Retina (tissue), 1 donor: ENCODE data around the gene LGALS7B.
"Not testable (repeated sequence)": the region's sequence is repeated elsewhere in the genome, so short reads cannot be mapped to it uniquely, and the experiment has no call there.

ENCODE experiments used
- DNase-seq: peaks from one replicate; pipeline ENCODE4 v3.0.0-alpha.2; 2016

LGALS7B gene

DNA sequence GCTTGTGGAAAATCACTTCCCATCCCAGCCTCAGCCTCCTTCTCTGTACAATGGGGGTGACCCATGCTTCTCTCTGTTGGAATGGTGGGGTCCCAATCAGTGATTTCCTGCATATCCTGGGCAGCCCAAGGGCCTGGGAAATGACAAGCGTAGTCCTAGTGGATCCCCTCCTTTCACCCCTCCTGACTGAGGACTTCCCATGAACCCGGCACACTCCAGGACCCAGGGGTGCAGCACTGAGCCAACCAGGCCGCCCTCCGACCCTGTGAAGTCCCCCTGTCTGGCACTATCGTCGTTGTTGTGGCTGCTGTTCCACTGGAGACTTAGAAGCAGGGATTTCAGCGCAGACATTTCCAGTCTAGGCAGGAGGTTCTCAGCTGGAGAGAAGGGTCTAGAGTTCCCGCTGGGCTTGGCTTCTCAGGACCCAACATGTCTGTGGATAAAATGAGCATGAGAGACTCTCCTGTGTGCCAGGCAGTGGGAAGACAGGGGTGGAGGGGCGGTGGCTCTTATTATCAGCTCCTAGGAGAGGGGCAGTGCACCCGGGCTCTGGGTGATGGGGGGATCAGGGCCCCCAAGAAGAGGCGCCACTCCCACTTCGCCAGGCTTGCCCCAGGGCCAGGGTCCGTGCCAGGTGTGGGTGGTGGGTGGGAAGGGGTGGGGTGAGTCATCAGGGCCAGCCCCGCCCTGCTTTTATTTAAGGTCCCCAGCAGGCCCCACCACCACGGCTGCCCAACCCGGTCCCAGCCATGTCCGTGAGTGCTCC is at the start of gene LGALS7B:
LGALS7B (plus strand) TSS at position 723 of the 766 bp plus-strand sequence; CDS start at position 750, 27 bp downstream.
- DNase-seq: no peak

DNA sequence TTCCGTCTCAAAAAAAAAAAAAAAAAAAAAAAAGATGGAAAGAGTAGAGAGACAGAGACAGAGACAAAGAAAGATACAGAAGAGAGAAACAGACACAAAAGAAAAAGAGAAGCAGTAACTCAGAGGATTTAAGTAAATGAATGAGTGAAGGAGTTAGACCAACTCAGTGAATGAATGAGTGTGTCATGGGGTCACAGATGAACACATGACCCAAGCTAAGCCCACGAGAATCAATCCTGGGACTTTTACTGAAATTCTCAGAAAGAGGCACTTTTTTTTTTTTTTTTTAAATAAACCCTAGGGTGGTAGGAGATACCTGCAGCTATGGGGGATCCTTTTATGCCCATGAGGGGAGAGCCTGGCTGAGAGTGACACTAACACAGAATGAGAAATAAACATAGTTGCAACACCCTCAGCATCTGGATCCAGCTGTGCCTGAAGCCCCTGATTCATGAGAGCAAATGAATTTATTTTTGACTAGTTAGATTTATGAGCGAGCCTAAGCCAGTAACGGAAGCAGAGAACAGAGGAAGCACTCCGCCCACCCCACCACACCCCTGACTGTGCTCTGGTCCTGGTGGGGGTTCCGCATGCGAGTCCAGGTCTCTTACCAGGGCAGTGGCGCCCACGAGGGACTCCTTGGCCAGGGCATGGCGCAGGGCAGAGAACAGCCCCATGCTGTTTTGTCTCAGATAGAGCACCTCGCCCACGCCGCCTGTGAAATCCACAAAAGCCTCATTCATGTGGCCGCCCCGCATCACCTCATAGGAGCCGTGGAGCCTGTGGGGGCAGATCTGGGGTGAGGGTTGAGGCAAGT is 49.4 kb upstream of the LGALS7B start:
- no peak for DNase-seq

DNA sequence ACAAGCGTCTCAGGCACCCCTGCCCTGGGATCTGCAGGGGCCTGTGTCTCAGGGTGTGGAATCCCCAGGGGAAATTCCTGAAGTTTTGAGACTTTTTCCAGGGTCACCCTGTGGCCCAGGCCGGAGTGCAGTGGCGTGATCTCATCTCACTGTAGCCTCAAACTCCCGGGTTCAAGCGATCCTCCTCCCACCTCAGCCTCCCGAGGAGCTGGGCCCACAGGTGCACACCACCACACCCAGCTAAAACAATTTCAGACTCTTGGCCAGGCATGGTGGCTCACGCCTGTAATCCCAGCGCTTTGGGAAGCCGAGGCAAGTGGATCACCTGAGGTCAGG is 48.8 kb upstream of the LGALS7B start:
- DNase-seq: no peak

DNA sequence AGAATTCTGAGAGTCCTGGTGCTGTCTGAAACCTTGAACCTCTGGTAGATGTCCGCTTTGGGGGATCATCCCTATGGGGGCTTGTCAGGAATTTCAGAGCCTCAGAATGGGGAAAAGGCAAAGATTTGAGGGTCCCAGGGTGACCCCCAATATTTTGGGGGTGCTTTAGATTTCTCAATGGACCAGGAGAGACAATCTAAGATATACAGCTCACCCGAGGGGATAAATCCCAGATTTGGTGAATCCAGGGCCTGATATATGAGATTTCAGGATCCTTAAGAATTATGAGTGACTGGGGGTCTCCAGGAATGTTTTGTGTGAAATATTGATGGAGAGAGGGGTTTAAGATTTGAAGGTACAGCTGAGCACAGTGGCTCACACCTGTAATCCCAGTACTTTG is 48.1 kb upstream of the LGALS7B start:
- no peak for DNase-seq

DNA sequence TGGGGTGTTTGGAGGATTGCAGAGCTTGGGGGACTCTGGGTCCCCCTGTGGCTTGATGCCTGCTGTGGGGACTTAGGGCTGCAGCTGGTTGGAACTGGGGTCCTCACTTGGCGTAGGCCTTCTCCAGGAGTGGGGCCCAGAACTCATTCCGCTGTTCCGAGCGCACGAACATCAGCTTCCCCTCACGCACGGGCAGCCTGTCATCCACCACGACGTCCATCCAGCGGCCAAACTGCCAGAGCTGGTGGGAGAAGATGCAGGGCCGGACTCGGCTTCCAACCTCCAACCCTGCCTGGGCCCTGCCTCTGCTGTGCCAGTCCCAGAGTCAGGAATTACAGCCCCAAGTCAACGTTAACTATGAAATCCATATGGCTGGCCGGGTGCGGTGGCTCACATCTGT is 47.3 kb upstream of the LGALS7B start:
- no peak for DNase-seq

DNA sequence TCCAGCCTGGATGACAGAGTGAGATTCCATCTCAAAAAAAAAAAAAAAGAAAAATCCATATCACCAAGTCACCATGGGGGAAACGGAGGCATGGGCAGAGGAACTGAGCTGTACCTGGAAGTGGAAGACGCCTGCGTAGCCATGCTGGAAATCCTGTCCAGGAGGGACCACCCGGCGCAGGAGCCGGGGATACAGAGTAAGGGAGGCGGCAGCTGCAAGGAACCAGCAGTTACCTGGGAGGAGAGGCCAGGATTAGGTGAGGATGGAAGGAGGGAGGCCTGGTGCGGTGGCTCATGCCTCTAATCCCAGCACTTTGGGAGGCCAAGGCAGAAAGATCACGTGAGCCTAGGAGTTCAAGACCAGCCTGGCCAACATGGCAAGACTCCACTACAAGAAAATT is 46.7 kb upstream of the LGALS7B start:
- DNase-seq: no peak

DNA sequence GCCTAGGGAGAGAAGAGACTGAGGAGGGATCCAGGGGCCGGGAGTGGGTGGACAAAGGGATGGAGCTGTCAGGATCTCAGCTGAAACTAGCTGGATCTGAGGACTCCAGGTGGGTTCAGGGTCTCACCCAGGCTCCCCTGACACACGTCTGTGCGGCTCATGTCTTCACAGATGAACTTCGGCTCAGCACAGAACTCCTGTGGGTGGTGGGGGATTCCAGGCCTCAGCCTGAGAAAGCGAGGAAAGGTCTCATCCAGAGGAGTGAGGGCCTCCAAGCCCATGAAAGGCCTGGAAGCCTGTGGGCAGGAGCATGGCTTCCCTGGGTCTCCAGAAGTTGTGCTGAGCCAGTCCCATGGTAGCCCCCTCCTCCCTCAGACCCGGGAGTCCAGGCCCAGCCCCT is 46.1 kb upstream of the LGALS7B start:
- no peak for DNase-seq

DNA sequence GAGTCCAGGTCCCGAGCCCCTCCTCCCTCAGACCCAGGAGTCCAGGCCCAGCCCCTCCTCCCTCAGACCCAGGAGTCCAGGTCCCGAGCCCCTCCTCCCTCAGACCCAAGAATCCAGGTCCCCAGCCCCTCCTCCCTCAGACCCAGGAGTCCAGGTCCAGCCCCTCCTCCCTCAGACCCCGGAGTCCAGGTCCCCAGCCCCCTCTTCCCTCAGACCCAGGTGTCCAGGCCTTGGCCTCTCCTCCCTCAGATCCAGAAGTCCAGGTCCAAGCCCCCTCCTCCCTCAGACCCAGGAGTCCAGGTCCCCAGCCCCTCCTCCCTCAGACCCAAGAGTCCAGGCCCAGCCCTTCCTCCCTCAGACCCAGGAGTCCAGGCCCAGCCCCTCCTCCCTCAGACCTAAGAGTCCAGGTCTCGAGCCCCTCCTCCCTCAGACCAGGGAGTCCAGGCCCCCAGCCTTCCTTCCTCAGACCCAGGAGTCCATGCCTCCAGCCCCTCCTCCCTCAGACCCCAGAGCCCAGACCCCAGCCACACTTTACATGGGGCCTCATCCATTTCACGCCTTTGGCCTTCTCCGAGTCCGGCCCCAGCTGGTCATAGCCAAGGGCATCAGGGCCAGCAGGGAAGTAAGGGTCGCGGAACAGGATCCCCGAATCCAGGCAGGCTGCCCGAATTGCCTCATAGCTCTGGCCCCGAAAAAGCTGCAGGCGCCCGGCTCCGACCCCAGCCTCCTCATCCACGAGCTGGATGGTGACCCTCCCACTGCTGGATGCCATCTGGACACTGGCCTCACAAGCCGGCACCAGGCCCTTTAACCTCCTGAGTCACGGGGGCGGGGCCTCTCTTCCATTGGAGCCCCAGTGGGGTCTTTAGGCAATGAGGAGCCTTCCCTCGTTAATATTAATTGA is 45.4 kb upstream of the LGALS7B start:
- no peak for DNase-seq

DNA sequence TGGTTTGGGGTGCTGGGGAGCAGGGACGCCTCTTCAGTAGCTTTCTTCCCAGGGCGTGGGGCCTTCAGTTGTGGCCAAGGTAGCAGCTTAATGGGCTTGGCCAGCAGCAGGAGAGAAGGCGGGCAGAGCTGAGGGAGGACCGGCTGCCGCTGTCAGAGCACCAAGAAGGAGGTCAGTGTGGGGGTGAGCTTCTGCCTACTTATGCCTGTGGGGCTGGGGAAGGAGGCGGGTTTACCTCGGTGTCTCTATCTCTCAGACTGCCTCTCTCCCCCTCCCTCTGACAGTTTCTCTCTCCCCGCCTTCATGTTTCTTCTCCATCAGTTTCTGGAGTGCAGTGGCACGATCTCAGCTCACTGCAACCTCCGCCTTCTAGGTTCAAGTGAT is 44.7 kb upstream of the LGALS7B start, which contains the start of gene CAPN12:
CAPN12 (minus strand) TSS at position 177 of the 384 bp plus-strand sequence. CDS start 309 bp downstream, outside the sequence.
- no peak for DNase-seq

DNA sequence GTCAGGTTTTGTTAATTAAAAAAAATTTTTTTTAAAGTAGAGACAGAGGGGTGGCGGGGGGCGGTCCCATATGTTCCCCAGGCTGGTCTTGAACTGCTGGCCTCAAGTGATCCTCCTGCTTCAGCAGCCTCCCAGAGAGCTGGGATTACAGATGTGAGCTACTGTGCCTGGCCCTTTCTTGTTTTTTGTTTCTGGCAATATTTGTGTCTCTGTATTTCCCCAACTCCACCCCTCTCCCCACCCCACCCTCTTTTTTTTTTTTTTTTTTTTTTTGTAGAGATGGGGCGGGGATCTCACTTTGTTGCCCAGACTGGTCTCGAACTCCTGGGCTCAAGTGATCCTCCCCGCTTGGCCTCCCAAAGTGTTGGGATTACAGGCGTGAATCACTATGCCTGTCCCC is 44.1 kb upstream of the LGALS7B start:
- DNase-seq: no peak

DNA sequence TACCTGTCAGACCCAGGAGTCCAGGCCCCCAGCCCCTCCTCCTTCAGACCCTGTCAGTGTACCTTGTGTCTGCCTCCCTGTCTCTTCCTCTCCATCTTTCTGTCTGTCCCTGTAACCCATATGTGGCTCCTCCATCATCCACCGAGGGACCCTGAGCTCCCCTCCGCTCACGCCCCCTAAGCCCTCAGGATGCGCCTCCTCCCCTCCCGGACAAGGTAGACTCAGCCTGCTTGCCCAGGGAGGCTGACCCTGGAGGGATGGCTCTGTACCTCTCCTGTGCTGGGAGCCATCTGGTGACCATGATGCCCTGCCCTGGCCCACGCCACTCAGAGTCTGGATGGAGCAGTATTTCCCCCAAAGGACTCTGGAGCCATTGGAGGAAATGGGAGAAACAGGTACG is 43.7 kb upstream of the LGALS7B start:
- no peak for DNase-seq

DNA sequence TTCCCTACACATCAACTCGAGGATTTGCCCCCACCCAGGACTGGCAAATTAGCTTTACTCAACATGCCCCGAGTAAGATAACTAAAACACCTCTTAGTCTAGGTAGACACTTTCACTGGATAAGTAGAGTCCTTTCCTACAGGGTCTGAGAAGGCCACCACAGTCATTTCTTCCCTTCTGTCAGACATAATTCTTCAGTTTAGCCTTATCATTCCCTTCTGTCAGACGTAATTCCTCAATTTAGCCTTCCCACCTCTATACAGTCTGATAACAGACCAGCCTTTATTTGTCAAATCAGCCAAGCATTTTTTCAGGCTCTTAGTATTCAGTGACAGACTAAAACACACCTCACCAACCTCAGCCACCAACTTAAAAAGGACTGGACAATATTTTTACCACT is 35.2 kb upstream of the LGALS7B start:
- DNase-seq: not testable (repeated sequence)

DNA sequence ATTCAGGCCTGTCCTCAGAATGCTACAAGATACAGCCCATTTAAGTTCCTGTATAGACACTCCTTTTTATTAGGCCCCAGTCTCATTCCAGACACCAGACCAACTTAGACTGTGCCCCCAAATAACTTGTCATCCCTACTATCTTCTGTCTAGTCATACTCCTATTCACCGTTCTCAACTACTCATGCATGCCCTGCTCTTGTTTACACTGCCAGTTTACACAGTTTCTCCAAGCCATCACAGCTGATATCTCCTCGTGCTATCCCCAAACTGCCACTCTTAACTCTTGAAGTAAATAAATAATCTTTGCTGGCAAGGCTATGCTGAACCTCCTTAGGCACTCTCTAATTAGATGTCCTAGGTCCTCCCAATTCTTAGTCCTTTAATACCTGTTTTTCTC is 34.8 kb upstream of the LGALS7B start:
- DNase-seq: not testable (repeated sequence)

DNA sequence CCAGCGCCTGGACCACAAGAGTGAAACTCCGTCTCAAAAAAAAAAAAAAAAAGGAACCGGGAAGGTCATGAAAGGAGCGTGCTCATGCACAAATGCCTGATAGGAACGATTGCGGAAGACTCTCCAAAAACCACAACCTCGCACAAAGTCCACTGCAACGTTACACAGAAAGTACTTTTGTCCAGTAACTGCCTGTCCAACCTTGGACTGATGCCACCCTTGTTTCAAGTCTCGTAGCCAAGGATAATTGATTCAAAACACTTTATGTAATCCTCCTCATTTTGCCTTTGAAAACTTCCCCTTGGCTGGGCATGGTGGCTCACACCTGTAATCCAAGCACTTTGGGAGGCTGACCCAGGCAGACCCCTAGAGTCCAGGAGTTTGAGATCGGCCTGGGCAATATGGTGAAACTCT is 29.4 kb upstream of the LGALS7B start:
- DNase-seq: no peak

DNA sequence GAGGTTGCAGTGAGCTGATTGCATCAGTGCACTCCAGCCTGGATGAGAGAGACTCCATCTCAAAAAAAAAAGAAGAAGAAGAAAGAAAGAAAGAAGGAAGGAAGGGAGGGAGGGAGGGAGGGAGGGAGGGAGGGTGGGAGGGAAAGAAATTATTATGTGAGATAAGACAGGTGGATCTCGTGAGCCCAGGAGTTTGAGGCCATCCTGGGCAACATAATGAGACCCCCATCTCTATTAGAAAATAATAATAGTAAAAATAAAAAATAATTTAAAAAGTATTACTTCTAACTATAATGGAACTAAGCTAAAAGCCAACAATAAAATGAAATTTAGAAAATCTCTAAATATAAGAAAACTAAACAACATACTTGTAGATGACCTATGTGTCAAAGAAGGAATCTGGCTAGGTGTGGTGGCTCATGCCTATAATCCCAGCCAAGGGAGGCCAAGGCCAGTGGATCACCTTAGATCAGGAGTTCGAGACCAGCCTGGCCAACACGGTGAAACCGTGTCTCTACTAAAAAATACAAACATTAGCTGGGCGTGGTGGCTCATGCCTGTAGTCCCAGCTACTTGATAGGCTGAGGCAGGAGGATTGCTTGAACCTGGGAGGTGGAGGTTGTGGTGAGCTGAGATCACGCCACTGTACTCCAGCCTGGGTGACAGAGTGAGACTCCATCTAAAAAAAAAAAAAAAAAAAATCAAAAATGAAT is 28.0 kb upstream of the LGALS7B start:
- DNase-seq: not testable (repeated sequence)

DNA sequence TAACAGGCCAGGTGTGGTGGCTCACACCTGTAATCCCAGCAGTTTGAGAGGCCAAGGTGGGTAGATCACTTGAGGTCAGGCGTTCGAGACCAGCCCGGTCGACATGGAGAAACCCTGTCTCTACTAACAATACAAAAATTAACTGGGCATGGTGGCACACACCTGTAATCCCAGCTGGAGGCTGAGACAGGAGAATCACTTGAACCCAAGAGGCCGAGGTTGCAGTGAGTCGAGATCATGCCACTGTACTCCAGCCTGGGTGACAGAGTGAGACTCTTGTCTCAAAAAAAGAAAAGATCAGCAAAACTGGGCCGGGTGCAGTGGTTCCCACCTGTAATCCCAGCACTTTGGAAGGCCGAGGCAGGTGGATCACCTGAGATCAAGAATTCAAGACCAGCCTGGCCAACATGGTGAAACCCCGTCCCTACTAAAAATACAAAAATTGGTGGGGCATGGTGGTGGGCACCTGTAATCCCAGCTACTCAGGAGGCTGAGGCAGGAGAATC is 27.1 kb upstream of the LGALS7B start:
- DNase-seq: not testable (repeated sequence)

DNA sequence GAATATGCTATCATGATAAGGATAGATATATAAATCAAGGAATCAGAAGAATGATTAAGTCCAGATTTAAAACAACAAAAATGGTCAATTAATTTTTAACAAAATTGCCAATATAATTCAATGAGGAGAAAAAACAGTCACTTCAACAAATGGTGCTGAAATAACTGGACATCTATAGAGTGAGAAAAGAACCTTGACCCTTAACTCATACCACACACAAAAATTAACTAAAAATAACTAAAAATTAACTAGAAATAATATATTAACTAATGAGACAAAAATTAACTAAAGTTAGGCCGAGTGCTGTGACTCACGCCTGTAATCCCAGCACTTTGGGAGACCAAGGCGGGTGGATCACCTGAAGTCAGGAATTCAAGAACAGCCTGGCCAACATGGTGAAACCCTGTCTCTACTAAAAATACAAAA is 25.2 kb upstream of the LGALS7B start:
- no peak for DNase-seq

DNA sequence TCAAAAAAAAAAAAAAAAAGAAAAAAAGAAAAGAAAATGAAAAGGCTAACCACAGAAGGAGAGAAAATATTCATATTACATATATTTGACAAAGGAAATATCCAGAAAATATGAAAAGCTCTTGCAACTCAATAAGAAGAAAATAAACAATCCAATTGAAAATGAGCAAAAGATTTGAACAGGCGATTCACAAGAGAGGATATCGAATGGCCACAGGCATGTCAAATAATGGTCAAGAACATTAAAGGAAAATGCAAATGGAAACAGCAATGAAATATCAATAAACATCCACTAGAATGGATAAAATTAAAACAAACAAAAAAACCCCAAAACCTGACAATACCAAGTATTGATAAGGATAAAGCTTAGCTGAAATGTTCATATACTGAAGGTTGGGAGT is 23.8 kb upstream of the LGALS7B start:
- DNase-seq: no peak

DNA sequence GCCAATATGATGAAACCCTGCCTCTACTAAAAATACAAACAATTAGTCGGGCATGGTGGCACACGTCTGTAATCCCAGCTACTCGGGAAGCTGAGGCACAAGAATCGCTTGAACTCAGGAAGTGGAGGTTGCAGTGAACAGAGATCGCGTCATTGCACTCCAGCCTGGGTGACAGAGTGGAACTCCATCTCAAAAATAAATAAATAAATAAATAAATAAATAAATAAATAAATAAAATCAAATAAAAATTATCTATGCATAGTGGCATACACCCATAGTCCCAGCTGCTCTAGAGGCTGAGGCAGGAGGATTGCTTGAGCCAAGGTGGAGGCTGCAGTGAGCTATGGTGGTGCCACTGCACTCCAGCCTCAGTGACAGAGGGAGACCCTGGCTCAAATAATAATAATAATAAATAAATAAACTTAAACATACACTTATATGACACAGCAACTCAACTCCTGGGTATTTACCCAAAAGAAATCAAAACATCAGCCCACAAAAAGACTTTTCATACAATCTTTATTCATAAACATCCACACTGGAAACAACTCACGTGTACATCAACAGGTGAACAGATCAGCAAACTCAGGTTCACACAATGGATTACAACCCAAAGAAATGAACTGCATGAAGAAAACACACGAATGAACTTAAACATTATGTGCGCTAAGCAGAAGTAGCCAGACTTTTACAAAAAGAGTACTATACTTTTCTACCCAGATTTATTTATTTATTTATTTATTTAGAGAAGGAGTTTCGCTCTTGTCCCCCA is 22.5 kb upstream of the LGALS7B start:
- DNase-seq: no peak

DNA sequence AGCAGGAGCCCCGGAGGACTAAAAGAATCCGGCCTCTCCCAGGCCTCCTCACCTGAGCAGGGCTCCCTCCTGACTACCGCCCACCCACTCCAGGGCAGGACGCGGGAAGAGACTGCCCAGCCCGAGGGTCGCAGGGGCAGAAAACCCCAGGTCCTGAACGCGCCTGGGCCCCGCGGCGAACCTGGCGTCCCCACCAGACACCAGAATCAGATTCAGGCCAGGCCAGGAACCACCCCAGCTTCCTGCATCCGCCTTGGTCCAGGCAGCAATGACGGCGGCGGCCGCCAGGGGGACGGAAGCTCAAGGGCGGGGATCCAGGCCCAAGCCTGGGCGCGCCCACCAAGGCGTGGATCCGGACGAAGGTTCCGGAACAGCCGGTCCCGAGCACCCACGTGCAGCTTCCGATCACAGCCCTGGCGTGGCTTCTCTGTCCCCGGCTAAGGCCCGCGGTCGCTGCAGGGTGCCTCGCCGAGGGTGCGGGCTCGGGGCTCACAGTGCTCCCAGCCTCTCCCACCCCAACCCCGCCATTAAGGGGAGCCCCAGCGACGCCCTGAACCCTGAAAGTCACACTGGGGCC is 19.3 kb upstream of the LGALS7B start:
- DNase-seq: peak; percentile 84
